ENCODE results near the gene NINJ2. TPM values are rescaled to one million over a fixed set of nuclear protein-coding genes. Genes with fewer than 3 reads are reported as not detected.

NINJ2 gene
- total and polyA plus RNA-seq, 4 donors, result 5.8 to 28.4 (median 14.3) TPM

DNA sequence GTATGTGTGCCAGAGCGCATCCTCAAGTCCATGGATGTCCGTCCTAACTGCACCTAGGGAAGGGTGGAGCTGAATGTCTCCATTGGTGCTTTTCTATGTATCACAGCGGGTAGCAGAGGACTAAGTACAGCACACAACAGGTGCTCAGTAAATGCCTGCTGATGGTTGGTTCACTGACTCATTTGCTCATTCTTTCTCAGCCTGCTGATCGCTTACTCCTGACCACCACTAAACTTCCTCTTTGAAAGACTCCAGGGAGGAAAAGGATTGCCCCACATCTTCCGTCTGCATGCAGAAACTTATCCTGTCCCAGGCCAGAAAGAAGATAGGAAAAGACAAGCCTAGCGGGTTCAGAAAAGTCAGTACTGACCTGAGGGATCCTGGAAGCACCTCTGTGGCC lies 137.2 kb downstream of the NINJ2 start:
- ATAC-seq (ENCODE audit: insufficient read depth, low FRiP score), result no peak
- H3K36me3 ChIP-seq (ENCODE audit: control insufficient read depth in 4 of 4, insufficient read depth in 4 of 4, low read length in 4 of 4), result no peaks in the 10 kb centered on the region
- TF ChIP-seq, protein P1, sequence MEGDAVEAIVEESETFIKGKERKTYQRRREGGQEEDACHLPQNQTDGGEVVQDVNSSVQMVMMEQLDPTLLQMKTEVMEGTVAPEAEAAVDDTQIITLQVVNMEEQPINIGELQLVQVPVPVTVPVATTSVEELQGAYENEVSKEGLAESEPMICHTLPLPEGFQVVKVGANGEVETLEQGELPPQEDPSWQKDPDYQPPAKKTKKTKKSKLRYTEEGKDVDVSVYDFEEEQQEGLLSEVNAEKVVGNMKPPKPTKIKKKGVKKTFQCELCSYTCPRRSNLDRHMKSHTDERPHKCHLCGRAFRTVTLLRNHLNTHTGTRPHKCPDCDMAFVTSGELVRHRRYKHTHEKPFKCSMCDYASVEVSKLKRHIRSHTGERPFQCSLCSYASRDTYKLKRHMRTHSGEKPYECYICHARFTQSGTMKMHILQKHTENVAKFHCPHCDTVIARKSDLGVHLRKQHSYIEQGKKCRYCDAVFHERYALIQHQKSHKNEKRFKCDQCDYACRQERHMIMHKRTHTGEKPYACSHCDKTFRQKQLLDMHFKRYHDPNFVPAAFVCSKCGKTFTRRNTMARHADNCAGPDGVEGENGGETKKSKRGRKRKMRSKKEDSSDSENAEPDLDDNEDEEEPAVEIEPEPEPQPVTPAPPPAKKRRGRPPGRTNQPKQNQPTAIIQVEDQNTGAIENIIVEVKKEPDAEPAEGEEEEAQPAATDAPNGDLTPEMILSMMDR (IDR thresholded peaks at IDR 0.05; ENCODE audit: control extremely low read depth, extremely low read depth), result no peak
- WGBS, 2 donors, result 52 to 69% methylated on average over 6 of the region's 6 CpGs
- DNase-seq, result no peak
- no peaks in the 10 kb centered on the region for H3K4me1 ChIP-seq (ENCODE audit: control insufficient read depth in 5 of 5, insufficient read depth in 5 of 5, low read length in 5 of 5)
- H3K4me3 ChIP-seq, result no peak overlapping the region
- peaks cover 0 to 4% (median under 1%) of the 10 kb centered on the region in 4 donors for H3K9me3 ChIP-seq (ENCODE audit: control insufficient read depth in 4 of 4, insufficient read depth in 3 of 4, low read length in 3 of 4)
- no peaks in the 10 kb centered on the region for H3K27me3 ChIP-seq (ENCODE audit: control insufficient read depth in 3 of 3, insufficient read depth in 3 of 3, low read length in 2 of 3)
- no peak overlapping the region for H3K9ac ChIP-seq (ENCODE audit: insufficient read depth in 1 of 2, low read length in 2 of 2)
- H3K27ac ChIP-seq (ENCODE audit: low read depth in 1 of 2, low read length in 1 of 2), result no peak overlapping the region

DNA sequence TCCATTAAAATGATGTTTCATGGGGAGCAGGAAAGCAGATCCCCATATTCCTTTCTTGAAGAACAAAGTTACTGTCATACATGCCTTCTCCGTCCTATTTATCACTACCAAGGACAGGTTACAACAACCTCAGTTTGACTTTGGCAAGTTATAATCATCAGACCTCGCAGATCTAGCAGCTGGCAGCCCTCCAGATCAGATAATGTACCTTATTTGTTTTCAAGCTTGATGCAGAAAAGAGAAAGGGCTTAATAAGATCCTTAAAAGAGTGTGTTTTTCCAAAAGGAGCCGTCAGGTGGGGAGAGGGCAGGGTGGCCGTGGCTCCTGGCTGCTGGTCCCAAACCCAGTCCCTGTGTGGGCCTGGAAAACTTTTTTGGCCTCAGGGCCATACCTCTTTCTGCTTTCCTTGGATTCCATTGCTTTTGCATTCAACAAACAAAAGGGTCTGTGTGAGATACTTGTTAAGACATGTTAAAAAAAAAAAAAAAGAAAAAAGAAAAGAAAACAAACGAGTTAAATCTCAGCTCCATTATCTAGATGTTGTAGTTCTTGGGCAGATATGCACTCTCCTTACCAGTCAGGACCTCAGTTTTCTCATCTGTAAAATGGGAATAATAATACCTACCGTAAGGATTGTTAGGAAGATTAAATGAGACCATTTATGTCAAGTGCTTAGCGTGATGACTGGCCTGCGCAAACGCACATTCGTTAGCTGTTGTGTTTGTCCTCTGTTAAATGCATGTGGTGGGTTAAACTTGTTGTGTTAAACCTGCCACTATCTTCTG lies 138.9 kb downstream of the NINJ2 start:
- H3K36me3 ChIP-seq (ENCODE audit: control insufficient read depth in 4 of 4, insufficient read depth in 4 of 4, low read length in 4 of 4), result no peaks in the 10 kb centered on the region
- peaks cover 0 to 4% (median 0%) of the 10 kb centered on the region in 3 donors for H3K27me3 ChIP-seq (ENCODE audit: control insufficient read depth in 3 of 3, insufficient read depth in 3 of 3, low read length in 2 of 3)
- TF ChIP-seq, protein P1 (IDR thresholded peaks at IDR 0.05; ENCODE audit: control extremely low read depth, extremely low read depth), result no peak
- no peak overlapping the region for H3K9ac ChIP-seq (ENCODE audit: insufficient read depth in 1 of 2, low read length in 2 of 2)
- H3K27ac ChIP-seq (ENCODE audit: low read depth in 1 of 2, low read length in 1 of 2), result no peak overlapping the region
- WGBS, 2 donors, result 74 to 81% methylated on average over 10 of the region's 10 CpGs
- no peaks in the 10 kb centered on the region for H3K4me1 ChIP-seq (ENCODE audit: control insufficient read depth in 5 of 5, insufficient read depth in 5 of 5, low read length in 5 of 5)
- no peak overlapping the region for H3K4me3 ChIP-seq
- H3K9me3 ChIP-seq (ENCODE audit: control insufficient read depth in 4 of 4, insufficient read depth in 3 of 4, low read length in 3 of 4), result peaks cover 0 to 4% (median 0%) of the 10 kb centered on the region in 4 donors
- DNase-seq, result no peak
- no peak for ATAC-seq (ENCODE audit: insufficient read depth, low FRiP score)

DNA sequence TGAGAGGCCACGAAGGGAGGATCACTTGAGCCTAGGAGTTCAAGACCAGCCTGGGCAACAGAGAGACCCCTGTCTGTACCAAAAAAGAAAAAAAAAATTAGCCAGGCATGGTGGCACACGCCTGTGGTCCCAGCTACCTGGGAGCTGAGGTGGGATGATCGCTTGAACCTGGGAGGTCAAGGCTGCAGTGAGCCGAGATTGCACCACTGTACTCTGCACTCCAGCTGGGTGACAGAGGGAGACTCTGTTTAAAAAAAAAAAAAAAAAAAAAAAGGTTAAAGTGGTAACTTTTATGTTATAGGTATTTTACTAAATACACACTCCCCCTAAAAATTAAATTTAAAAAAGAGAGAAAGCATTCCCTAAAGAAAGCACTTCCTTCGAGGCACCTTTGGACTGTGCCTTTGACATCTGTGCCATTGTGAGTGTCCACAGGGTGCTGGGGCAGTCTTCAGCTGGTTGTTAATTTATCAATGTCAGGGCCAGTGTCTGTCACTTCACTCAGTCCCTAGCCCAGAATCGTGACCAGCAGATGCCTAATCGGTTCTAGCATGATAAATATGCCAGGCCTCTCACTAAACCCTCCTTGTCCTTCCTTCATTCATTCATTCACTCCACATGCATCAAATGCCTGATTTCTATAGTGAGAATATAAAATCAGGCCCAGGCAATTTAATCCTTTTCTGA lies 140.4 kb downstream of the NINJ2 start:
- no peak for DNase-seq
- H3K27ac ChIP-seq (ENCODE audit: low read depth in 1 of 2, low read length in 1 of 2), result no peak overlapping the region
- WGBS, 2 donors, result 84 to 86% methylated on average over 7 of the region's 7 CpGs
- H3K9me3 ChIP-seq (ENCODE audit: control insufficient read depth in 4 of 4, insufficient read depth in 3 of 4, low read length in 3 of 4), result peaks cover 0 to 1% (median 0%) of the 10 kb centered on the region in 4 donors
- TF ChIP-seq, protein P1 (IDR thresholded peaks at IDR 0.05; ENCODE audit: control extremely low read depth, extremely low read depth), result no peak
- H3K27me3 ChIP-seq (ENCODE audit: control insufficient read depth in 3 of 3, insufficient read depth in 3 of 3, low read length in 2 of 3), result peaks cover 0 to 7% (median 0%) of the 10 kb centered on the region in 3 donors
- no peak overlapping the region for H3K9ac ChIP-seq (ENCODE audit: insufficient read depth in 1 of 2, low read length in 2 of 2)
- no peaks in the 10 kb centered on the region for H3K4me1 ChIP-seq (ENCODE audit: control insufficient read depth in 5 of 5, insufficient read depth in 5 of 5, low read length in 5 of 5)
- H3K4me3 ChIP-seq, result no peak overlapping the region
- H3K36me3 ChIP-seq (ENCODE audit: control insufficient read depth in 4 of 4, insufficient read depth in 4 of 4, low read length in 4 of 4), result no peaks in the 10 kb centered on the region
- ATAC-seq (ENCODE audit: insufficient read depth, low FRiP score), result no peak

Data from lung (tissue), 12 donors.